Stimulated activated CD4-positive, alpha-beta T cell treated with anti-CD3 and anti-CD28 coated beads, Interleukin-15, amount 100 ng/mL, for 48 hours (primary cell): Measurements from ENCODE around the gene NARF.

Source experiments
- DNase-seq, 2 donors: peaks; one replicate each; pipeline ENCODE4 v3.0.0-alpha.2; 2020; ENCODE audit warnings: low read depth in 2 of 2

The NARF gene

DNA sequence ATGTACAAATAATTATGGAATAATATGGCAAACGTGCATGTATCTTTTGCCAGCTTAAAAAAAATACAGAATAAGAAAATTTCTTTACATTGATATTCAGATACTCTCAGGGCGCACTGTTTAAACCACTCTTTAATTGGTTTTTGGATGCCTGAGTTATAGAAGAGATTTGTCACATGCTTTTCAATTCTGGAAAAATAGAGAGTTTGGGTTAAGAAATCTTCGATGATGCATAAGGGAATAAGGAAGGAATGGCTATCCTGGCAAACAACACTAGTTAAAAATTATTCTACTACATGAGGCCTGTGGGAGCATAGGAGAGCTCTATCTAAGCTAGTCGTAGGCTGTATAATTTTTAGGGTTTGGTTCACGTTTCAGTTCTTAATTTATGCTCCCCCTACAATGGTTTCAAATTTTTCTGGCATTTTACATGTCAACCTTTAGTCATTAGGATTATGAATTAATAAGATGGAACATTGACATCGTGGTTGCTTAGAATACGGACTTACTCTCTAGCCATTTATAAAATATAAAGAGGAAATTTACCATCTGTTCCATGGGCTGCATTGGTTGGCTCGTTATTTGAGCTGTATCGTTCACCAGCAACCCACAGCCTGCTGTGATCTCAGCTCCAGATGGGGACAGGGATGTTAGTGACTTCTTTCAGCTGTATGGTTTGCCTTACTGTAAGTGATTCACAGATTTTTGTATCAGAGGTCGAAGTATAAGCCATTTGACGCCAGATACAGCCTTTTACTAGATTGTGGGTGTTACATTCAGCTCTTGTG lies 15.9 kb downstream of the NARF start:
- no peak for DNase-seq

DNA sequence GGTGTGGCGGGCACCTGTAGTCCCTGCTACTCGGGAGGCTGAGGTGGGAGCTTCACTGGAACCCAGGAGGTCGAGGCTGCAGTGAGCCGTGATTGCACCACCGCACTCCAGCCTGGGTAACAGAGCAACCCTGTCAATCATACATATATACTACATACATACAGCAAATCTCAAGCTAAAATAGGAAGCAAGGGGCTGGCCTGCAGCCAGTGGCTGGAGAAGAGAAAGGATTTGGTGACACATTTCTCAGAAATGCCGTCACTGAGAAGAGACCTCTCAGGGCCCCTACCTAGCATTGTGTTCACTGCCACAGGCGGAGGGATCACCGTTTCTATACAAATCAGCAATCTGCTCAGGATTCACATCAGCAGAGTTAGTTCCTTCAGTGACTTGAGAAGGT lies 16.9 kb downstream of the NARF start:
- DNase-seq: no peak

DNA sequence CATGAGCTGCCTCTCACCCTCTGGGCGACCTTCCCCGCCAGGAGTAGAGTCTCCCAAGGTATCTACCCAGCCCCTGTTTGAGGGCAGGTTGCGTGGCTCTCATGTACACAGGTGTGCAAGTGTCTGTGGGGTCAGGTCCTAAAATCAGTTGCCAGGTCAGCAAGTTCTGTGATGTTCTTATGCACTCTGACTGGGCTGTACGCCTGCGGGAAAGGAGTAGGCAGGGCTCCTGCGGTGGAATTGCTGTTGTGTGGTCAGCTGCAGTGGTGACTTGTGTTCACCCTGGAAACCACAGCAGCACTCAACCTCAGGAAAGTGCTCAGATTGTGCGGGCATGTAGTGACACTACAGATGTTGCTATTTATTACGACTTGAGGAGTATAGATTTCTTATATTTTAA lies 19.4 kb downstream of the NARF start:
- no peak for DNase-seq

DNA sequence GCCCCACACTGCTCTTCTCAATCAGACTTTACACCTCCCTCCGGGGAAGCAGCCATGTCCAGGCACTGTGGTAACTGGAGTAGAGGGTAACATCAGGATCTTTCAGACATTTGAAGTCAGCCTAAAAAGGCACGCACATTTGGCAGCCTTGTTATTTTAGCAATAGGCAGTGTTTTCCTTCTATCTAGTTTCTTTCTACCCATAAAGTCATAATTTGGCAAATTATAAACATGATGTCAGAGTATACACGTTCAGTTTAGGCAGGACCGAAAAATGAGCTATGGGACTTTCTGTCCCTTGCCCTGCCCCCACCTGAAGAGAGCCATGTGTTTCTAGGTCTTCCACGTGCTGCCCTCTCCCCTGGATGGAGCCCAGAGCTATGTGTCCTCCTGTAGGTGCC lies 21.1 kb downstream of the NARF start:
- DNase-seq: no peak

DNA sequence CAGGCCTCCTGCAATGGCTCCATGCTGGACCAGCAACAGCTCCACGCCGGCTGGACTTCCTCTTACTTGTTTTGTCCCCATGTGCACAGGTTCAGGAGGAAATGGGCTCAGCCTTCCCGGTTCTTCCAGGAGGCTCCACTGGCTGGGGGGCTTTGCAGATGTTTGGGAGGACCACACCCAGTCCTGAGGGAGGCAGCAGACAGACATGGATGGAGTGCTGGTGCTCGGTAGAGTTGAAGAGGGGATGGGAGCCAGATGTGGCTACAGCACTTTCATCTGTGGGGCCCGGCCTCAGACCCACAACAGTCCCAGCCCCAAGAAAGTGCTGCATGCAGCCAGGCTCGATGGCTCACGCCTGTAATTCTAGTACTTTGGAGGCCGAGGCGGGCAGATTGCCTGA lies 21.8 kb downstream of the NARF start:
- no peak for DNase-seq

DNA sequence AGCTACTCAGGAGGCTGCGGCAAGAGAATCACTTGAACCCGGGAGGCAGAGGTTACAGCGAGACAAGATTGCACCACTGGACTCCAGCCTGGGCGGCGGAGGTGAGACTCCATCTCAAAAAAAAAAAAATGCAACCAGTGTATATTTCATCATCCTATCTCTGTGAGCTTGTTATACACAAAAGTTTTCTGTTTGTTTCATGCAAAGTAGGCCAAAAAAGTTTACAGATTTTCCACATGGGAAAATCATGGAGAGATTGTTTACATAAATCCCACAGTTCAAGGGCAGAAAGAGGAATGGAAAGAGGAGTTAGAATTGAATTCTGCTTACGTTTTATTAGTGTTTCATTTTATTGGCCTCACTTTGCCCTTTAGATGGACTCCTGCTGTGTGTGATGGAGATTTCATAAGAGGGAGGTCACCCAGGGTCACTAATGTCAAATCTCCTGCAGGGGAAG lies 24.7 kb downstream of the NARF start:
- DNase-seq: no peak

DNA sequence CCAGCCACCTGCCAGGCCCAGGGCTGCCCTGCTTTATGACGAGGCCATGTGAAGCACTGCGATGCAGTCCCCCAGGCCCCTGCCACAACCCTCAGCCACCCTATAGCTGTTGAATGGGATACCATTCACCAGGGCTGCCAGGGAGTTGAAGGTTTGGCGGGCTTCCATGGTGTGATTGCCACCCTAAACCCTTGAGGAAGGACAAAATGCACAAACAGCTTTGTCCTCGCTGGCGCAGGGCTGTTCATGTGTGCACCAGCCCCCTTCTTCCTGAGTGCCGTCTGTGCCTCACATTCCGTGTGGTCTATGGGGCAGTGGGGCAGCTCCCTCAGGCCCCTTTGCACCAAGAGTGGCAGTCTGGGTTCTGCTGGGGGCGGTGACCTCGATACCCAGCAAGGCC lies 25.3 kb downstream of the NARF start:
- no peak for DNase-seq

DNA sequence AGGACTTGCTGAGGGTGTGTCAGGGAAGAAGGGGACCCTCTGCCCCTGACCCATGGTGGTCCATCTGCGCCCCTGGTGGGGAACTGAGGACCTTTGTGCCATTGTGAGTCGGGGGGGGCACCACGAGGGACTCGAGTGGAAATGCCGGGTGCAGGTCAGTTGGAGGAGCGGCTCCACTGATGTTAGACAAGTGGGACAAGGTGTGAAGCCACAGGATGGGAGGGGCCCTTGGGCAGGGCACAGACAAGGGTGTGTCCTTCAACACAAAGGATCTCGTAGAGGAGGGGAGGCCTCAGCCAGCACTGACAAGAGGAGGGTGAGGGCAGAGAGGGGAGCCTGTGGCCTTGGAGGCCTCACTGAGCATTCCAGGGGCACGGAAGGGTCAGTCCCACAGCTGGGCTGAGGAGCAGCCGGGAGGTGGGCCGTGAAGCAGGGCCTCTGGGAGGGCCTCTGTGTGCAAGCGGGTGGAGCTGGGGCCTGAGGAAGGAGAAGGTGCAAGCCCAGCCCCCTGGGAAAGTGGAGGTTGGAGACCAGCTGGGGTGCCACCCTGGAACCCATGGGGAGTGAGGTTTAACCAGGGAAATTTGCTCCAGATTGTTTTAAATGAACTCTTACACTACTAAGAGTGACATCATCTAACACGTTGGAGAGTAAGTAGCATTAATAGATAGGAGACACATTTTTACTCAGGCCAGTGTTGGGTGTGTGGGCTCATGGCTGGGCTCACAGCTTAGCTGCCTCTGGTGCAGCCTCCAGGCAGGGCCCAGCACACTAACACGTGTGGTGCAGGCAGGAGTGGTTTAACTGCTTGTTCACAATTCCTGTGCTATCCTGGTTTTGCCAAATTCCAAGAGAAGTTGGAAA lies 27.9 kb downstream of the NARF start:
- DNase-seq: no peak

DNA sequence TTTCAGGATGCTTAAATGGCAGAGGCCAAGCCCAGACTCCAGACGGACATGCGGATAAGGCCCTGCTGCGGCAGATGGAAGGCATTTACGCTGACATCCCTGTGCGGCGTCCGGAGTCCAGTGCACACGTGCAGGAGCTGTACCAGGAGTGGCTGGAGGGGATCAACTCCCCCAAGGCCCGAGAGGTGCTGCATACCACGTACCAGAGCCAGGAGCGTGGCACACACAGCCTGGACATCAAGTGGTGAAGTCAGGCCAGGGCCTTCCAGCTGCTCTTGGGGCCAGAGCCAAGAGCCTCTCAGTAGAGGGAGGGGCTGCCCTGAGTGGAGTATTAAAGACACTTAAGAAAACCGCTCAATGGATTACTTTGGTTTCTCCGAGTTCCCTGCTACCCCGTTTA lies 29.4 kb downstream of the NARF start:
- no peak for DNase-seq

DNA sequence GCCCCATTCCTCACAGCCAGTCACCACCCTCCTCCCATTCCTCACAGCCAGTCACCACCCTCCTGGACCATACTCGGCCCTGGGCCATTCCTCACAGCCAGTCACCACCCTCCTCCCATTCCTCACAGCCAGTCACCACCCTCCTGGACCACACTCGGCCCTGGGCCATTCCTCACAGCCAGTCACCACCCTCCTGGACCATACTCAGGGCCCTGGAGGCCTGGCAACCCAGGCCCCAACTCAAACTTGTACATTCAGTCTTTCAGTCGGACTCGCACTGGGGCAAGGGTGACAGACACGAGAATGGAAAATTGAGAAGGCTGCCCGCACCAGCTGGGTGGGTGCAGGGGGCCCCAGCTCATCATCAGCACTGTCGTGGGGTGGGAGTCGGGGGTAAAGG lies 30.6 kb downstream of the NARF start:
- DNase-seq: no peak

DNA sequence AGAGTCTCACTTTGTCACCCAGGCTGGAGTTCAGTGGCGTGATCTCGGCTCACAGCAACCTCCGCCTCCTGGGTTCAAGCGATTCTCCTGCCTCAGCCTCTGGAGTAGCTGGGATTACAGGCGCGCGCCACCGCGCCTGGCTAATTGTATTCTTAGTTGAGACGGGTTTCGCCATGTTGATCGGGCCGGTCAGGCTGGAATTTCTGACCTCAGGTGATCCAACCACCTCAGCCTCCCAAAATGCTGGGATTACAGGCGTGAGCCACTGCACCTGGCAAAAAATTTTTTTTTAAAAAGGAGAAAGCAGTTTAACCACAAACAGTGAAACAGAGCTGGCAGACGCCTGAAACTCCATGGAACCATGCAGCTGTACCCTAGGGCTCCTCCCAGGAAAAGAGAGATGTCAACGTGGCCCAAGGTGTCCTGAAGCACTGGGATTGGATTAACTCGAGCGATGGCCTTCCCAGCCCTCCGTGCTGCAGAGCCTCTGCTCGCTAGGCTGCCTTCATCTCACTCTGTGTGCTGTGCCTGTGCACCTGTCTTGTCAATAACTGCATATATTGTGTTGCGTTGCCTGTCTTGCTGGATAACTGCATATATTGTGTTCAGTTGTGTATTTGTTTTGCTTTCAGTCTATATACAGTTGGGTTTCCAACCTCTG lies 31.4 kb downstream of the NARF start:
- no peak for DNase-seq

DNA sequence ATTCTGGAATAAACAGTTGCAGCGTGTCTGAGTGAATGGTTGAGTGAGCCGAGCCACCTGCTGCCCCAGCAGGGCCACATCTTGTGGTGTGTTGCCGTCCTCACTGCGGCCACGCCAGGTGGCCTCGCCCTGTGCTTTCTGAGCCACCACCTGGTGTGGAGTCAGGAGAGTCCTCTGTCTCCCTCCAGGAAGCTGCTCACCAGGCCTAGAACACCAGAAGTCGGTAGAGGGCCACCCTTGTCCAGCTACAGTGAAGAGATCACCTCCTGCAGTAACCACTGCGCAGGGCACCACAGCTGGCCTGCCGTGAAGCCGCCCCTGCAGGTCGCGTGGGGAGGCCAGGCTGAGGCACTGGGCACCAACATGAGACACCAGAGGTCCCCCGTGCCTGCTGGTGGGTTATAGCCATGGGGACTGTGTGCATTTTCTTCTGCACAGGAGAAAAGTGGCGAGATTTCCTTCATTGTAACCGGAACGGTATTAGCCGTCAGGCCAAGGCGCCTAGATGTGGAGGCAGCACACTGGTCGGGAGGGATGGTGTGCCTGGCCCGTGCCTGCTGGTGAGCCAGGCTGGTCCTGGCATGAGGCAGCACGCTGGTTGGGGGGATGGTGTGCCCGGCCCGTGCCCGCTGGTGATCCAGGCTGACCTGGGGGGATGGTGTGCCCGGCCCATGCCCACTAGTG lies 32.1 kb downstream of the NARF start:
- DNase-seq: no peak

DNA sequence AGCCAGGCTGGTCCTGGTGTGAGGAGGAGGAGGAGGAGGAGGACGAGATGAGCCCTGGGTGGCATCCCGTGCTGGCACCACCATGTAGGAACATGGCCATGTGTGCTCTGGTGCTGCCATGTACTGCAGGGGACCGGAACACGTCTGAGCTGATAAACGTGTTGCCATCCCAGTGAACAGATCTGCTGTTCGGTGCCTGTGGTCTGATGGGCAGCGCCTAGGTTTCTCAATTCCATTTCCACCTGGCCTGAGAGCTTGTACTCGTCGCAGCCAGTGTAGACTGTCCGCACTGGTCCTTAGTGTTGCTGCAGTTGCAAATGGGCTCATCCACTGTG lies 32.6 kb downstream of the NARF start:
- DNase-seq: no peak

DNA sequence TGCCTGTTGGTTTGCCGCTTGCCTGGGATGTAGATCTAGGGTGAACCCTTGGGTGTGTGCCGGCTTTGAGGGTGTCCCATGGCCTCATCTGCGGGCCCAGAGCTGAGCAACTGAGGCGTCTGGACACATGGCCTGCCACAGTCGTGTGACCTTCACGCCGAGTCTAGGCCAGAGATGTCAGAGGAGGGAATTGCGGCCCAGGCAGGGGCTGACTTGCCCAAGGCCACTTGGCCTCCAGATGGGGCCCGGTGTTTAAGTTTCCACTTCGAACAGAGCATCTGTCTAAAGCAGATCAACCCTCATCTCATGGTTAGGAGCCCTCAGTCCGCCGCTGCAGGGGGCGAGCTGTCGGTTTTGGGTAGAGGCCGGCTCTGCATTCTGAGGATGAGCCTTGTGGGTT lies 33.0 kb downstream of the NARF start:
- no peak for DNase-seq

DNA sequence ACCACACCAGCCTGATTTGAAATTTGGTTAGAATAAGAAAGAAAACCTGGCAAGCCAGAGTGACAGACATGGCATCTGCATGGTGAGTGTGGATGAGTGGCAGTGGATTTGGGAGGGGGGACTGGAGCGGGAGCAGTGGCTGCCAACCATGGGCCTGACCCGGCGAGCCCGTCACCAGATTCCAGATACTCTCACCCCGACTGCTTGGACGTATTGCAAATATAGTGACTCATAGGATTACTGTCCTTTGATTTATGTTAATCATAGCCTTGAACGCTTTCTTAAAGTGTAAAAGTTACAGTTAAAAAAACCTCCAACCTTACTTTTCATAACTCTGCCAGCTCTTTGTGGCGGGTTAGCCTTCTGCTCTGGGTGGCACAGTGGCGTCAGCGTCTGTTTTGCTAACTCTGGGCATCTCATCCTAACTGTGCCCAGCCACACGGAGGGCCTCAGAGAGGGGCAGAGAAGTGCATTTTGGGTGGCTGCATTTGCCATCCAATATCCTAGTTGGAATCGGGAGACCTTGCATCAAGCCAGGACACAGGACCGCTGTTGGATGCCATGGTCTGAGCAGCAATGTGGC lies 34.2 kb downstream of the NARF start:
- DNase-seq: no peak

DNA sequence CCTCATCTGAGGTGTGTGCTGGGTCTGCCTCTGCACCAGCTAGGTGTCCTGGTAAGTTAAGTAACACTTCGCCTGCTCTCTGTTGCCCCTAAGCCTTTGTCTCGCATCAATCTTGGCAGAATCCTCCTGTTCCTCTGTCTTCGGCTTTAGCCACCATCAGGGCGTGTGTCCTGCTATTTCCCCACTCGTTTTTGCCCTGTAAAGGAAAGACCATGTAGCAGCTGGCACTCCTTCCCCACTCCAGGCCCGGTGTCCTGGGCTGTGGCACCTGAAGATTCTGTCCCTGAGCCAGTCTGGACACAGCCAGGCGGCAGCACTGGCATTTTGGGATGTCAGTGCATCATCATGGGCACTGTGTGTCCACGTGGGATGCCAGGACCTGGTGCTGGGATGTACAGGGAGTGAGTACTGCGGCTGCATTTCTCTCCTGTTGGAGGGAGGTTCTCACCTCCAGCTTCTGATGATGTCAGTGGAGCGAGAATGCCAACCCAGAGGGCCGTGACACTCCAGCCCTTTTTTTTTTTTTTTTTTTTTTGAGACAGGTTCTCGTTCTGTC lies 34.8 kb downstream of the NARF start:
- no peak for DNase-seq

DNA sequence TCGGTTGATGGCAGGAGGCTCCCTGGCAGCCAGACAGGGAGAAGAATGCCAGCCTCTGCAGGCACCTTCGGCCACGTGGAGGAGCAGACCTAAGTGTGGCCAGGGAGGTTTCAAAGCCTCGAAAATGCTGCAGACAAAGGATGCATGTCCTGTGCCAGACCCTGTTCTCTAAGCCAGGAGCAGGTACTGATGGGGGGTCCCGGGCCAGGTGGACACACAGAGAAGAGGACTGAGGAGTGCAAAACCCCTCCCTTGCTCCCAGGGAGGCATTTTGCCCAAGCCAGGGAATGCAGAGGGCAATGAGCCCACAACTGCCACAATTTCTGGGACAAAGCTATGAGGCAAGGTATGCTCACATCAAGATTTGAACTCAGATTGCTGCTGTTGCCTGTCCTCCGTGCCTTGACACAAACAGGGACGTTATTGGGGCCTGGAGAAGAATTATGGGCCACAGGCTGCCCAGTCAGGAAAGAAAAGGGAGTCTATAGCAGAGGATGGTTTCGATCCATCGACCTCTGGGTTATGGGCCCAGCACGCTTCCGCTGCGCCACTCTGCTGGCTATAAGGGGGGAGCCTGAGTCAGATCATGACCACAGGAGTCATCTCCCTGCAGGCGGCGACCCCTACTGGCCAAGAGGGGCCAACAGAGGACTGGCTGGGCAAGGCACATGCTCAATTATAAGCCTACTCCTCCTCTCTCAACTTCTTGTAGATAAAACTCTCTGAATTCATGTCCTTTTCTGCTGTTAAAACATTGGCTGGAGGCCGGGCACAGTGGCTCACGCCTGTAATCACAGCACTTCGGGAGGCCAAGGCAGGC lies 35.9 kb downstream of the NARF start:
- peak; percentile 76 to 86 for DNase-seq

DNA sequence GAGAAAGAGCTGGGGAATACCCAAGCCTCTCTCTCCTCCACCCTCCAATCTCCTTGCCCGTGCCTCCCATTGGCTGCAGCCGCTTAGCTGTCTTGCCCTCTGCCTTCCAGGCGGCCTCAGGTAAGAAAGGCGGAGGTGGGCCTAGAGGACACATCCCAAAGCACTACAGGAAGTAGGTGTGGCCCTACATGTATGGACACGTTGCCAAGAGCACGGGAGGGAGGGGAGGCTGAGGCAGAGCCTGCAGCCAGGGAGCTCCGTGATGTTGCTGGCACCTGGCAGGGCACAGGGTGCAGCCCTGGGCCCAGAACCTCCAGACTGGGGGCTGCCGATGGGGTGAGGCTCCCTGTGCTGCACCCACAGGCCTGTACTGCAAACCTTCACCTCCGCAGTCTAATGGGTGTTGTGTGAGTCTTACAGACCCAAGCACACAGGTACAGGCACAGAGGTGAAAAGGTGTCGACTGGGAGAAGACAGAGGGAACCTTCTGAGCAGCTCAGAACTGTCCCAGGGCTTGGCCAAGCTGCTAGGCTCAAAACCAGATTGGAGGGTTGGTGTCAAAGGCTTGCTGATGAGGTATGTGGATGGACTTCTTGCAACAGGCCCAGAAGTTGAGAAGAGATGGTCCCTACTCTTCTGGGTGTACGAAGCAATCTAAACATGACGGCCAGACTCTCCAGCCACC lies 37.4 kb downstream of the NARF start:
- no peak for DNase-seq

DNA sequence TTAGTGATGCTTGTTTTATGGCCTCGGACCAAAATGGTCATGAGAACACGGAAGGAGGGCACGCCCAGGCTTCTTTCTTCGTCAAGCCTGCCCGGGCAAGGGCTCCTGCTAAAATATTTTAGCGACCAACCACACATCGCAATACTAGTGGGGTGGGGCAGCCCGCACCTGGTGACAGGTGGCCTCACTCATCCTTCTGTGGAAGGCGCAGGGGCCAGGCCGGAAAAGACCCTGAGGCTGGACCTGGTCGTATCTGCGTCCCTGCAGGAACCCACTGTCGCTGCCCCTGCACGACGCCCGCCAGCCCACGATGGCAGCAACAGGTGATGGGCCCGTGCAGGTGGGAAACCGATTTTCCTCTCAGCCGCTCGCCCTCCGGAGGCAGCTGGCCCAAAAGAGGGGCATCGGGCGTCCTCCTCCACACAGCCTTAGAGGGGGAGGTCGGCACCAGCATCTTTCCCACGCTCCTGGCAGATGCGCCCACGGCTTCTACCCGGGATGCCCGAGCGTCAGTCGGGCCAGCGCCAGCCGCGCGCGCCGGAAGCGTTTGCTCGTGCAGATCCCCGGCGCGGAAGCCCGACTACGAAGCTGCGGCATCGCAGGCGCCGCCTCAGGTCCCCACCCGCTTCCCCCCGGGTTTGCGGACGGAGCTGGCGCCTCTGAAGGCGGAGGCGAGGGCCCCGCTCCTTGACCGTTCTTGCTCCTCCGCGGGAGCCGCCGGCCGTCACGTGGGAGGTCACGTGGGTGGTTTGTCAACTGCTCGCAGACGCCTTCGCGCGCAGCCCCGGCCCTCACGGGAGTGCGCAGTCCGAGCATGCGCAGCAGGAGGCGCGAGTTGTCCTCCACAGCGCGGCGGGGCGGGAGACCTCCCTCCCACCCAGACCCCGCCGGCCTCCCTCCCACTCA lies 38.2 kb downstream of the NARF start:
- DNase-seq: peak; percentile 83 to 89
